GM12878 (cell line): ENCODE data around the gene ACP3. TPM values are rescaled to one million over a fixed set of nuclear protein-coding genes. Genes with fewer than 3 reads are reported as not detected.
"Not testable (repeated sequence)": the region's sequence is repeated elsewhere in the genome, so short reads cannot be mapped to it uniquely, and the experiment has no call there.

Experiments
- ATAC-seq: fragments of 200-7000 bp; cut with Tn5 transposase; 3 replicates; pipeline ENCODE4 v1.9.1; 2020; ENCODE audit warnings: mild to moderate bottlenecking, moderate library complexity
- BruUV-seq: library from RNA; stranded (reverse); fragments of 400-500 nt; replicated peaks from 2 replicates; lab custom pipeline; 2021; lab: Mats Ljungman, UMichigan
- CTCF ChIA-PET: fragments of 300-600 bp; sonication (Branson Sonifier 250); formaldehyde crosslinking; extraction: SDS; loops from one replicate; lab custom pipeline; 2021; ENCODE audit warnings: inconsistent platforms; lab: Yijun Ruan, JAX
- POLR2A ChIA-PET: fragments of 350-600 bp; formaldehyde crosslinking; extraction: SDS; loops from one replicate; lab custom pipeline; 2021; ENCODE audit warnings: inconsistent platforms; lab: Charles Lee
- RAD21 ChIA-PET: fragments of 300-600 bp; sonication (Branson Sonifier 250); formaldehyde crosslinking; loops from one replicate; lab custom pipeline; 2023; ENCODE audit warnings: antibody characterized with exemption; ENCODE audit not compliant: unreplicated experiment; lab: Charles Lee
- SMC1A ChIA-PET: fragments of 300-600 bp; sonication (Branson Sonifier 250); formaldehyde crosslinking; loops from one replicate; lab custom pipeline; 2023; ENCODE audit not compliant: unreplicated experiment, uncharacterized antibody; lab: Charles Lee
- DNase-seq: peaks from one replicate; pipeline ENCODE4 v3.0.0-alpha.2; 2011; ENCODE audit warnings: low read depth, low spot score
- FAIRE-seq: peaks from 3 replicates; lab custom pipeline; 2011; peaks lifted over from hg19 to GRCh38; lab: Jason Lieb, UNC
- H2AFZ ChIP-seq: 2 replicates; pipeline ENCODE4 v1.6.0; 2011; ENCODE audit warnings: low read depth, low read length, control low read depth; ENCODE audit not compliant: control insufficient read depth
- H3K27ac ChIP-seq: 2 replicates; pipeline ENCODE4 v1.5.1; 2011; ENCODE audit warnings: control low read depth; ENCODE audit not compliant: control insufficient read depth, insufficient read depth
- H3K27me3 ChIP-seq, 2 experiments: replicated peaks in 1 of 2; 2 replicates each; pipeline versions ENCODE4 v1.6.0 to v1.6.1; 2011; ENCODE audit warnings: low read length in 1 of 2; ENCODE audit not compliant: control insufficient read depth in 2 of 2, insufficient read depth in 2 of 2
- H3K36me3 ChIP-seq, 2 experiments: 2 replicates each; pipeline ENCODE4 v1.5.1; 2011; ENCODE audit warnings: low read length in 1 of 2; ENCODE audit not compliant: control insufficient read depth in 2 of 2, insufficient read depth in 2 of 2
- H3K4me1 ChIP-seq: 2 replicates; pipeline ENCODE4 v1.6.1; 2011; ENCODE audit warnings: mild to moderate bottlenecking, low read length, moderate library complexity, mixed read lengths; ENCODE audit not compliant: control insufficient read depth, insufficient read depth
- H3K4me2 ChIP-seq: 2 replicates; pipeline ENCODE4 v1.6.0; 2011; ENCODE audit warnings: control low read depth; ENCODE audit not compliant: control insufficient read depth, insufficient read depth
- H3K4me3 ChIP-seq: fragments of 200-600 bp; sonication (generic); 2 replicates; pipeline ENCODE4 v1.5.1; 2016
- H3K79me2 ChIP-seq: 2 replicates; pipeline ENCODE4 v1.6.0; 2011; ENCODE audit warnings: low read length; ENCODE audit not compliant: control insufficient read depth, insufficient read depth
- H3K9ac ChIP-seq: 2 replicates; pipeline ENCODE4 v1.8.0; 2011; ENCODE audit warnings: low read length, control low read depth, mixed read lengths; ENCODE audit not compliant: control insufficient read depth, insufficient read depth
- H3K9me3 ChIP-seq: replicated peaks from 3 replicates; pipeline ENCODE4 v1.5.1; 2011; ENCODE audit warnings: mild to moderate bottlenecking, low read length; ENCODE audit not compliant: control insufficient read depth, insufficient read depth
- H4K20me1 ChIP-seq: 2 replicates; pipeline ENCODE4 v1.6.0; 2011; ENCODE audit not compliant: control insufficient read depth, insufficient read depth
- BHLHE40 ChIP-seq, 2 experiments: fragments of 450-650 bp in 1 of 2; IDR thresholded peaks; 2 replicates each; pipeline ENCODE4 v1.6.1; 2011 to 2017; ENCODE audit warnings: low read depth in 2 of 2, borderline replicate concordance in 1 of 2, improper control_type of control experiment in 1 of 2, low read length in 1 of 2, mild to moderate bottlenecking in 1 of 2
- CUX1 ChIP-seq: IDR thresholded peaks from 2 replicates; pipeline ENCODE4 v1.6.1; 2012; ENCODE audit warnings: improper control_type of control experiment, low read depth, low read length; ENCODE audit not compliant: insufficient replicate concordance
- IKZF2 ChIP-seq, 2 experiments: fragments of 450-650 bp; IDR thresholded peaks; 2 replicates each; pipeline ENCODE4 v1.6.1; 2017; ENCODE audit warnings: mild to moderate bottlenecking in 2 of 2, moderate library complexity in 2 of 2
- SMC3 ChIP-seq: IDR thresholded peaks from 2 replicates; pipeline ENCODE4 v1.6.1; 2011; ENCODE audit warnings: low read length, improper control_type of control experiment, borderline replicate concordance
- TAF1 ChIP-seq: IDR thresholded peaks from 2 replicates; pipeline ENCODE4 v1.6.1; 2011; ENCODE audit warnings: mild to moderate bottlenecking, low read depth, low read length, borderline replicate concordance
- WRNIP1 ChIP-seq: IDR thresholded peaks from 2 replicates; pipeline ENCODE4 v1.6.1; 2011; ENCODE audit warnings: low read depth, low read length, improper control_type of control experiment, borderline replicate concordance
- WGBS: methylation state at CpG from one replicate; pipeline ENCODE4 v1.1.6; 2016; ENCODE audit warnings: low lambda C conversion rate; ENCODE audit not compliant: insufficient replicate concordance, insufficient coverage; ENCODE audit errors: missing lambda C conversion rate; 5-methylcytosine and 5-hydroxymethylcytosine counted together
- in situ Hi-C: fragments of 300-500 bp; cut with MboI; formaldehyde crosslinking; loops from 9 replicates; pipeline ENCODE4 v1.14.3; 2018; ENCODE audit warnings: mixed read lengths
- intact Hi-C: fragments of 100-400 bp; cut with micrococcal nuclease; formaldehyde crosslinking; loops from one replicate; pipeline ENCODE4 v1.14.2; 2022; ENCODE audit not compliant: unreplicated experiment
- polyA plus RNA-seq, 11 experiments: library from polyadenylated mRNA; depleted of rRNA in 4 of 11; unstranded in 6 of 11; stranded (reverse) in 5 of 11; fragments of >200 nt; fragmentation: Nextera tagmentation in 4 of 11; fragmentation: Illumina TruSeq in 1 of 11; extraction: Ambion mirVana in 4 of 11; extraction: Trizol in 1 of 11; gene quantifications; 1 replicate in 1 of 11; 2 replicates in 10 of 11; pipeline versions ENCODE4 v1.2.1 to v1.2.3, GENCODE V29; 2011 to 2016; ENCODE audit warnings: inconsistent platforms in 2 of 11, missing spikeins in 2 of 11, low read depth in 1 of 11
- total RNA-seq, 4 experiments: library from RNA; depleted of rRNA in 3 of 4; stranded (reverse); fragments of >200 nt in 3 of 4; fragmentation: Illumina TruSeq in 1 of 4; extraction: Trizol in 1 of 4; gene quantifications; 2 replicates each; pipeline versions ENCODE4 v1.2.1 to v1.2.3, GENCODE V29; 2013 to 2021

ACP3 gene
- total and polyA plus RNA-seq, 10 of the 15 experiments (the other 5 are each of a cell fraction or from before 2014, with no cell fraction given): 0.05 to 0.41 TPM; not detected in 8

GRCh38 chr3:132294906-132295305, 22.3 kb upstream of the ACP3 start (continued):
- TF ChIP-seq CUX1 (no peak), SMC3 (no peak), BHLHE40 (IDR thresholded peaks at IDR 0.05; ENCODE audit: borderline replicate concordance in 1 of 2, low read depth in 2 of 2, low read length in 1 of 2) (no peak), WRNIP1 (no peak), IKZF2 (IDR thresholded peaks at IDR 0.05) (no peak), TAF1 (no peak)

- RAD21 ChIA-PET, H3K4me2 ChIP-seq, SMC1A ChIA-PET, POLR2A ChIA-PET, H3K79me2 ChIP-seq, H3K27ac ChIP-seq, DNase-seq, in situ Hi-C loops, H3K9ac ChIP-seq, H3K4me1 ChIP-seq, CTCF ChIA-PET, H3K9me3 ChIP-seq, H3K36me3 ChIP-seq, ATAC-seq, BruUV-seq, FAIRE-seq, H4K20me1 ChIP-seq, H3K27me3 ChIP-seq, intact Hi-C loops, H2AFZ ChIP-seq, H3K4me3 ChIP-seq: not testable (repeated sequence)
- 26% methylated on average over 6 of the region's 6 CpGs for WGBS
Observed at GRCh38 chr3:132303336-132304201, 13.6 kb upstream of the ACP3 start.

DNA sequence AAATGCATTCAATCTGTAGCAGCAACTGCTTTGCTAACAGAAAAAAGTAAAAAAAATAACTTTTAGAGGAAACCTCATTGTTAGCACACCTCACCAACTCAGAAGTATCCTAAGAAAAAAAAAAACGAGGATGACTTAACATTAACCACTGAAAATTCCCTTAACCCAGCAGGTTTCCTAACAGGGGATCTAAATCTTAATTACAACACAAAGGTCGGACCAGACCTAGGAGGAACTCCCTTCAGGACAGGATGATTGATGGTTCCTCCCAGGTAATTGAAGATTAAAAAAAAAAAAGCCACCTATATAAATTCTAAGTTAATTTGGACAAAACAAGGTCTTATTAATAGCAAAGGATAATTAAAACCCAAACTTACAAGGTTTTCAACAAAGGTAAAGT, 12.9 kb upstream of the ACP3 start:
- H3K4me2 ChIP-seq, RAD21 ChIA-PET, ATAC-seq, H3K79me2 ChIP-seq, intact Hi-C loops, FAIRE-seq, H3K4me1 ChIP-seq, H3K36me3 ChIP-seq, BruUV-seq, H3K4me3 ChIP-seq, in situ Hi-C loops, SMC1A ChIA-PET, H2AFZ ChIP-seq, CTCF ChIA-PET, H3K27me3 ChIP-seq, POLR2A ChIA-PET, DNase-seq, H3K9me3 ChIP-seq, H3K27ac ChIP-seq, H4K20me1 ChIP-seq, H3K9ac ChIP-seq: not testable (repeated sequence)
- 20% methylated on average over 2 of the region's 2 CpGs for WGBS
